Testis (tissue), 3 donors: ENCODE results near the gene SRSF6. TPM values are rescaled to one million over a fixed set of nuclear protein-coding genes. Genes with fewer than 3 reads are reported as not detected.

ENCODE experiments used
- DNase-seq: peaks from one replicate; pipeline ENCODE4 v3.0.0-alpha.2; 2019
- H3K27ac ChIP-seq, 2 donors: fragments of 200-600 bp; sonication (generic); one replicate each; pipeline ENCODE4 v1.5.1; 2019
- H3K27me3 ChIP-seq: fragments of 200-600 bp; sonication (generic); one replicate; pipeline ENCODE4 v1.5.1; 2019
- H3K36me3 ChIP-seq: fragments of 200-600 bp; sonication (generic); one replicate; pipeline ENCODE4 v1.5.1; 2017; ENCODE audit warnings: low read depth; ENCODE audit errors: missing control alignments
- H3K4me1 ChIP-seq: fragments of 200-600 bp; sonication (generic); one replicate; pipeline ENCODE4 v1.5.1; 2019
- H3K4me3 ChIP-seq, 2 donors: fragments of 200-600 bp; sonication (generic); one replicate each; pipeline ENCODE4 v1.5.1; 2017 to 2019
- H3K9me3 ChIP-seq: fragments of 200-600 bp; sonication (generic); one replicate; pipeline ENCODE4 v1.5.1; 2017
- CTCF ChIP-seq, 3 experiments: fragments of 450-650 bp in 2 of 3; fragments of 200-600 bp in 1 of 3; sonication (generic) in 1 of 3; IDR thresholded peaks; one replicate each; pipeline ENCODE4 v1.5.1; 2016 to 2019; ENCODE audit warnings: antibody characterized with exemption in 3 of 3, mild to moderate bottlenecking in 2 of 3, moderate library complexity in 1 of 3
- POLR2A ChIP-seq: fragments of 450-650 bp; IDR thresholded peaks from one replicate; pipeline ENCODE4 v1.6.1; 2017; ENCODE audit warnings: antibody characterized with exemption, mild to moderate bottlenecking, moderate library complexity
- WGBS, 2 donors: methylation state at CpG; one replicate each; pipeline ENCODE4 v1.1.5; 2018; 5-methylcytosine and 5-hydroxymethylcytosine counted together
- intact Hi-C: fragments of 100-400 bp; cut with DNase I; formaldehyde crosslinking; loops from one replicate; pipeline ENCODE4 v1.15.1; 2023; ENCODE audit warnings: low total_unique reads
- polyA plus RNA-seq: library from polyadenylated mRNA; stranded (reverse); fragments of 350-450 nt; fragmentation: Illumina TruSeq; extraction: RNeasy Lipid Tissue Mini Kit (QIAGEN cat#74804); gene quantifications from one replicate; pipeline ENCODE4 v1.2.3, GENCODE V29; 2014; ENCODE audit warnings: low read depth, low replicate concordance; ENCODE audit not compliant: insufficient read depth
- total RNA-seq, 2 donors: library from RNA; depleted of rRNA; stranded (reverse); fragments of >200 nt; gene quantifications; one replicate each; pipeline ENCODE4 v1.2.3, GENCODE V29; 2016

SRSF6 gene
- total and polyA plus RNA-seq, 3 donors from 2014 or later = 90.4 to 127 (median 100.0) TPM

DNA sequence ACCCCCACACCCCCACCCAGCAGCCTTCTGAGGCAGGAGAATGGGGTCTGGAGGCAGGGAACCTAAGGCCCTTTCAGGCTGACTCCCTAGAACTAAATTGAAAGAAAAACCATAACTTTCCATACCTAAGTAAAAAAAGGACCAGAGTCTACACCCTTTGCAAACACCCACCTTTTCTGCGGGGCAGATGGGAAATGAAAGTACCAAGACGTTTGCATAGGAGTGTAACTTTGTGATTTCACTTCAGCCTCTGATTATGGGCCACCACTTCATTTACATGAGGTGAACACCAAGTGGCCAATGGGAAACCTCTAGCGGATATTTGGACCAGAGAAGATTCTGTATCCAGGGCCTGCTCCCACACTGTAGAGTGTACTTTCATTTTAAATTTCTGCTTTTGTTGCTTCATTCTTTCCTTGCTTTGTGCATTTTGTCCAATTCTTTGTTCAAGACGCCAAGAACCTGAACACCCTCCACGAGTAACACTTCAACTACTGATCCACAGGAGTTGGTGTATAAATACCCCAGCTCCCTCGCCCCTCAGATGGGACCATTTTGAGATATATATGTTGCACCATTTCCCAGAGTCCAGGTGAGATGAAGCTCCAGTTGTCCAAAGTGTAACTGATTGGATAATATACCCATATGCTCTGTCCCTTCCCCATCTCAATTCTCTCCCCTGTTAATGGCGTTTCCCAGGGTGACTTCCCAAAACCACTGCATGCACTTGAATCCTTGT is 18.9 kb upstream of the SRSF6 start:
- TF ChIP-seq POLR2A (no peak), CTCF (IDR thresholded peaks at IDR 0.05) (no peak)
- H3K4me1 ChIP-seq = no peaks in the 10 kb centered on the region
- no peaks in the 10 kb centered on the region for H3K36me3 ChIP-seq
- no peaks in the 10 kb centered on the region for H3K9me3 ChIP-seq
- H3K27me3 ChIP-seq = no peaks in the 10 kb centered on the region
- intact Hi-C loops = no loop called here
- WGBS, 2 donors = 90 to 93% methylated on average over 7 of the region's 7 CpGs
- DNase-seq = no peak
- H3K4me3 ChIP-seq = no peak overlapping the region
- H3K27ac ChIP-seq = no peak overlapping the region

DNA sequence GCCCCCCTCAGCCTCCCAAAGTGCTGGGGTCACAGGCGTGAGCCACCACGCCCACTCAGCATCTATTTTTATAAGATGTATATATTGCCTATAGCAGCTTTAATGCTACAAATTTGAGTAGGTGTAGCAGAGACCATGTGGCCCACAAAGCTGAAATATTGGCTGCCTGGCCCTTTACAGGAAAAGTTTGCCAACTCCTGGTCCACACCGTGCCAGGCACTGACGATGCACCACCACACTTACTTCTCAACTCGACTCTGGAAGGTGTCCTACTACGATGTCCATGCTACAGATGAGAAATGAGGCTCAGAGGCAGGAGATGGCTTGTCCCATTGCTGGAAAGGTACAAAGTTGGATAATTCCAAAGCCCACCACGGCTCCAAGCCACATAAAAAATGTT is 17.2 kb upstream of the SRSF6 start:
- WGBS, 2 donors = 83 to 89% methylated on average over 7 of the region's 7 CpGs
- no peak for DNase-seq
- Histone ChIP-seq H3K36me3 (no peaks in the 10 kb centered on the region), H3K4me3 (no peak overlapping the region), H3K27me3 (no peaks in the 10 kb centered on the region), H3K9me3 (no peaks in the 10 kb centered on the region), H3K4me1 (no peaks in the 10 kb centered on the region), H3K27ac (no peak overlapping the region)
- intact Hi-C loops = no loop called here
- TF ChIP-seq POLR2A = no peak
- TF ChIP-seq CTCF (IDR thresholded peaks at IDR 0.05) = no peak

GRCh38 chr20:43442282-43442880 is 15.3 kb upstream of the SRSF6 start:
- H3K4me1 ChIP-seq = no peaks in the 10 kb centered on the region
- WGBS, 2 donors = 52 to 62% methylated on average over 4 to 5 of the region's 5 CpGs
- H3K27me3 ChIP-seq = no peaks in the 10 kb centered on the region
- no peaks in the 10 kb centered on the region for H3K36me3 ChIP-seq
- intact Hi-C loops = no loop called here
- no peak for DNase-seq
- TF ChIP-seq POLR2A (no peak), CTCF (IDR thresholded peaks at IDR 0.05) (no peak)
- no peaks in the 10 kb centered on the region for H3K9me3 ChIP-seq
- no peak overlapping the region for H3K4me3 ChIP-seq
- H3K27ac ChIP-seq = no peak overlapping the region

DNA sequence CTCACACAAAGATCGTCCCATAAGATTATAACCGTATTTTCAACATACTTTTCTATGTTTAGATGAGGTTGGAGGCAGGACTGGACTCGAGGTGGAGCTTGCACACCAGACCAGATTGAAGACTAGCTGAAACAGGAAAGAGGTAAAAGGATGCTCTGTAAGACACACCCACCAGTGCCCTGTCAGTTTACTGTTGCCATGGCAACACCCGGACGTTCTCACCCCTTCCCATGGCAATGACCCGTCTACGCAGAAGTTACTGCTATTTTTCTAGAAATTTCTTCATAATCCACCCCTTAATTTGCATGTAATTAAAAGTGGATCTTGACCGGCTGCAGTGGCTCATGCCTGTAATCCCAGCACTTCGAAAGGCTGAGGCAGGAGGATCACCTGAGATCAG is 13.6 kb upstream of the SRSF6 start:
- Histone ChIP-seq H3K27ac (no peak overlapping the region), H3K27me3 (no peaks in the 10 kb centered on the region), H3K36me3 (no peaks in the 10 kb centered on the region), H3K4me3 (no peak overlapping the region), H3K9me3 (no peaks in the 10 kb centered on the region), H3K4me1 (no peaks in the 10 kb centered on the region)
- WGBS, 2 donors = 47 to 54% methylated on average over 9 of the region's 9 CpGs
- intact Hi-C loops = no loop called here
- no peak for DNase-seq
- TF ChIP-seq CTCF (IDR thresholded peaks at IDR 0.05) (no peak), POLR2A (no peak)
